IMR-90 (cell line): ENCODE measurements around the gene AKAP12. TPM values are rescaled to one million over a fixed set of nuclear protein-coding genes. Genes with fewer than 3 reads are reported as not detected.

Experiments
- ATAC-seq: fragments of 200-7000 bp; cut with Tn5 transposase; 2 replicates; pipeline ENCODE4 v1.9.1; 2020; ENCODE audit warnings: low read depth, mild to moderate bottlenecking, moderate library complexity
- BruUV-seq: library from RNA; stranded (reverse); fragments of 400-500 nt; replicated peaks from 2 replicates; lab custom pipeline; 2021; lab: Mats Ljungman, UMichigan
- CTCF ChIA-PET: fragments of 300-600 bp; formaldehyde crosslinking; extraction: SDS; loops from one replicate; lab custom pipeline; 2021; ENCODE audit warnings: antibody characterized with exemption; lab: Yijun Ruan, JAX
- POLR2A ChIA-PET: fragments of 300-600 bp; sonication (Branson Sonifier 250); formaldehyde crosslinking; loops from one replicate; lab custom pipeline; 2022; ENCODE audit warnings: antibody characterized with exemption; ENCODE audit not compliant: unreplicated experiment; lab: Charles Lee
- DNase-seq: peaks from one replicate; pipeline ENCODE4 v3.0.0; 2013
- H2AFZ ChIP-seq: replicated peaks from 2 replicates; pipeline ENCODE3; 2013; ENCODE audit warnings: low read length, mild to moderate bottlenecking; ENCODE audit not compliant: poor library complexity
- H2AK5ac ChIP-seq: 2 replicates; pipeline ENCODE4 v1.6.1; 2013; ENCODE audit warnings: low read depth, low read length, inconsistent platforms
- H2AK9ac ChIP-seq: replicated peaks from 2 replicates; pipeline ENCODE3; 2013; ENCODE audit warnings: mild to moderate bottlenecking, low read depth, low read length, moderate library complexity; ENCODE audit not compliant: poor library complexity
- H2BK120ac ChIP-seq: 2 replicates; pipeline ENCODE4 v1.6.1; 2013; ENCODE audit warnings: low read depth, low read length, inconsistent platforms
- H2BK15ac ChIP-seq: 3 replicates; pipeline ENCODE4 v1.6.1; 2013; ENCODE audit warnings: low read depth, low read length, inconsistent platforms
- H2BK20ac ChIP-seq: 2 replicates; pipeline ENCODE4 v1.6.1; 2013; ENCODE audit warnings: low read depth, mild to moderate bottlenecking, inconsistent platforms, low read length, moderate library complexity
- H2BK5ac ChIP-seq: 2 replicates; pipeline ENCODE4 v1.6.1; 2013; ENCODE audit warnings: mild to moderate bottlenecking, low read depth, low read length, inconsistent platforms; ENCODE audit not compliant: poor library complexity, severe bottlenecking
- H3K14ac ChIP-seq: replicated peaks from 2 replicates; pipeline ENCODE4 v1.6.1; 2013; ENCODE audit warnings: low read depth, low read length, inconsistent platforms
- H3K18ac ChIP-seq: 2 replicates; pipeline ENCODE4 v1.6.1; 2013; ENCODE audit warnings: low read depth, low read length, control low read depth
- H3K23ac ChIP-seq: 2 replicates; pipeline ENCODE4 v1.6.1; 2013; ENCODE audit warnings: low read depth, low read length, inconsistent platforms
- H3K27ac ChIP-seq: 2 replicates; pipeline ENCODE4 v1.5.1; 2013; ENCODE audit warnings: mild to moderate bottlenecking, control low read depth, low read length; ENCODE audit not compliant: insufficient read depth
- H3K27me3 ChIP-seq: 2 replicates; pipeline ENCODE4 v1.6.1; 2013; ENCODE audit warnings: low read length; ENCODE audit not compliant: control insufficient read depth, insufficient read depth
- H3K36me3 ChIP-seq: 2 replicates; pipeline ENCODE4 v1.6.1; 2013; ENCODE audit warnings: low read length, mixed read lengths; ENCODE audit not compliant: control insufficient read depth, insufficient read depth
- H3K4ac ChIP-seq: 2 replicates; pipeline ENCODE4 v1.6.1; 2013; ENCODE audit warnings: low read depth, low read length, inconsistent platforms
- H3K4me1 ChIP-seq: 2 replicates; pipeline ENCODE4 v1.6.1; 2013; ENCODE audit warnings: low read length, mixed read lengths; ENCODE audit not compliant: control insufficient read depth, insufficient read depth
- H3K4me2 ChIP-seq: 2 replicates; pipeline ENCODE4 v1.6.1; 2013; ENCODE audit warnings: low read depth, mild to moderate bottlenecking, control low read depth, low read length, moderate library complexity
- H3K4me3 ChIP-seq: 2 replicates; pipeline ENCODE4 v1.5.1; 2013; ENCODE audit warnings: low read depth, mild to moderate bottlenecking, control low read depth, low read length, moderate library complexity; ENCODE audit not compliant: insufficient read depth
- H3K56ac ChIP-seq: 2 replicates; pipeline ENCODE4 v1.6.1; 2013; ENCODE audit warnings: low read length, inconsistent platforms; ENCODE audit not compliant: insufficient read depth; ENCODE audit errors: extremely low read depth
- H3K79me1 ChIP-seq, 2 experiments: 2 replicates each; pipeline ENCODE4 v1.6.1; 2013; ENCODE audit warnings: low read length in 2 of 2, inconsistent platforms in 1 of 2, low read depth in 1 of 2
- H3K9ac ChIP-seq: 2 replicates; pipeline ENCODE4 v1.6.1; 2013; ENCODE audit warnings: low read depth, low read length, control low read depth
- H3K9me1 ChIP-seq: 2 replicates; pipeline ENCODE4 v1.6.1; 2013; ENCODE audit warnings: low read length, inconsistent platforms; ENCODE audit not compliant: insufficient read depth
- H3K9me3 ChIP-seq: 2 replicates; pipeline ENCODE4 v1.6.1; 2013; ENCODE audit warnings: low read length; ENCODE audit not compliant: control insufficient read depth, insufficient read depth
- H4K20me1 ChIP-seq: 2 replicates; pipeline ENCODE4 v1.6.1; 2013; ENCODE audit warnings: low read length, inconsistent platforms; ENCODE audit not compliant: insufficient read depth
- H4K5ac ChIP-seq: 2 replicates; pipeline ENCODE4 v1.6.1; 2013; ENCODE audit warnings: mild to moderate bottlenecking, low read depth, low read length, control low read depth
- H4K8ac ChIP-seq, 2 experiments: 2 replicates each; pipeline ENCODE4 v1.6.1; 2013; ENCODE audit warnings: low read depth in 2 of 2, low read length in 2 of 2, control low read depth in 1 of 2, inconsistent platforms in 1 of 2
- H4K91ac ChIP-seq: 2 replicates; pipeline ENCODE4 v1.6.1; 2013; ENCODE audit warnings: low read depth, low read length, inconsistent platforms; ENCODE audit not compliant: insufficient read depth
- CEBPB ChIP-seq: IDR thresholded peaks from 2 replicates; pipeline ENCODE4 v1.6.1; 2012; ENCODE audit warnings: low read depth, low read length, improper control_type of control experiment
- CHD1 ChIP-seq: IDR thresholded peaks from 2 replicates; pipeline ENCODE4 v1.6.1; 2012; ENCODE audit warnings: low read depth, low read length, improper control_type of control experiment
- FOS ChIP-seq: fragments of 150-350 bp; IDR thresholded peaks from 2 replicates; pipeline ENCODE4 v1.6.1; 2016; ENCODE audit warnings: low read depth, low read length
- MAZ ChIP-seq: IDR thresholded peaks from 2 replicates; pipeline ENCODE4 v1.6.1; 2012; ENCODE audit warnings: low read depth, mild to moderate bottlenecking, low read length, improper control_type of control experiment, moderate library complexity, borderline replicate concordance
- MXI1 ChIP-seq: IDR thresholded peaks from 2 replicates; pipeline ENCODE4 v1.6.1; 2012; ENCODE audit warnings: low read depth, mild to moderate bottlenecking, low read length, moderate library complexity, borderline replicate concordance
- NFE2L2 ChIP-seq: fragments of 150-350 bp; IDR thresholded peaks from 2 replicates; pipeline ENCODE4 v1.6.1; 2016; ENCODE audit warnings: low read depth, mild to moderate bottlenecking, low read length
- POLR2A ChIP-seq: IDR thresholded peaks from 2 replicates; pipeline ENCODE4 v1.6.1; 2012; ENCODE audit warnings: mild to moderate bottlenecking, low read depth, low read length
- RAD21 ChIP-seq: IDR thresholded peaks from 2 replicates; pipeline ENCODE4 v1.6.1; 2012; ENCODE audit warnings: low read length, improper control_type of control experiment
- RCOR1 ChIP-seq: IDR thresholded peaks from 2 replicates; pipeline ENCODE4 v1.6.1; 2012; ENCODE audit warnings: mild to moderate bottlenecking, low read length, improper control_type of control experiment; ENCODE audit not compliant: insufficient replicate concordance
- RFX5 ChIP-seq: IDR thresholded peaks from 2 replicates; pipeline ENCODE4 v1.8.0; 2012; ENCODE audit warnings: low read depth, mild to moderate bottlenecking, low read length, moderate library complexity
- WGBS, 2 experiments: methylation state at CpG; one replicate each; pipeline versions ENCODE4 v1.1.5 to v1.1.7; 2013; ENCODE audit warnings: missing lambda C conversion rate in 2 of 2; ENCODE audit not compliant: insufficient read length in 1 of 2; ENCODE audit errors: extremely low coverage in 2 of 2; 5-methylcytosine and 5-hydroxymethylcytosine counted together
- dilution Hi-C: fragments of 300-500 bp; cut with HindIII; formaldehyde crosslinking; loops from one replicate; pipeline ENCODE4 v1.14.3; 2018; ENCODE audit warnings: low sequenced_read_pairs; ENCODE audit not compliant: unreplicated experiment
- in situ Hi-C: fragments of 300-500 bp; cut with MboI; formaldehyde crosslinking; loops from 3 replicates; pipeline ENCODE4 v1.14.3; 2019; ENCODE audit warnings: low sequenced_read_pairs, inconsistent platforms, mixed read lengths
- intact Hi-C: fragments of 100-400 bp; cut with micrococcal nuclease; formaldehyde crosslinking; loops from 2 replicates; pipeline ENCODE4 v1.10.0; 2022
- polyA plus RNA-seq, 3 experiments: library from polyadenylated mRNA; depleted of rRNA; stranded (reverse); fragments of >200 nt; gene quantifications; 2 replicates each; pipeline ENCODE4 v1.2.3, GENCODE V29; 2012; ENCODE audit warnings: low replicate concordance in 1 of 3
- total RNA-seq: library from RNA; depleted of rRNA; stranded (reverse); fragments of >200 nt; gene quantifications from 2 replicates; pipeline ENCODE4 v1.2.3, GENCODE V29; 2012
- TF ChIP-seq, protein P1 (sequence below): fragments of 150-350 bp; IDR thresholded peaks from 2 replicates; pipeline ENCODE4 v1.6.1; 2016; ENCODE audit warnings: low read depth, mild to moderate bottlenecking, low read length, moderate library complexity, borderline replicate concordance
- TF ChIP-seq, protein P2 (sequence below): fragments of 150-350 bp; IDR thresholded peaks from 2 replicates; pipeline ENCODE4 v1.6.1; 2017; ENCODE audit warnings: mild to moderate bottlenecking, antibody characterized with exemption, low read length, low read depth
- TF ChIP-seq, protein P3 (sequence below): conservative IDR thresholded peaks from 2 replicates; pipeline ENCODE4 v1.5.1; 2012; ENCODE audit warnings: mild to moderate bottlenecking, low read depth, low read length, improper control_type of control experiment

The AKAP12 gene
- total and polyA plus RNA-seq, 2 of the 4 experiments (the other 2 are of a cell fraction), result 56.0 to 118 TPM

DNA sequence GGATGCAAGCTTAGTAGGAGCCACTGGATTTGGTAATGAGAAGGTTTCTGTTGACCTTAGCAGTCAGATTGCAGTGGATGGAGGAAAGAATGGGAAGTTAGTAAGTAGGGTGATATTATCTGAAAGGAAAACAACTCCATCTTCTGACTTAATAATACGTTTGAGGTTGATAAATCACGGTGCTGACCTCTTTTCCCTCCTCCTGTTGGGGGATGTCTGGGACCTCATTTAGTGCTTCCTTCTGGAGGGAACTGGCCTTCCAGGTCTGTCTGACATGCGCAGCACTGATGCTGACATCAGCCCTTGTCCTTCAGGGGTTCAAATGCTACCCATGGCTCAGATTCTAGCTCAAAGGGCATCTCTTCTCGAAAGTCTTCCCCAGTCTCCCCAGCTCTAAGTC is 48.2 kb upstream of the AKAP12 start:
- H4K5ac ChIP-seq, result no peak overlapping the region
- no peak overlapping the region for H3K27ac ChIP-seq
- H3K9ac ChIP-seq, result no peak overlapping the region
- no peak overlapping the region for H4K91ac ChIP-seq
- no peak for TF ChIP-seq RFX5
- no peak for TF ChIP-seq NFE2L2
- TF ChIP-seq, protein P1, sequence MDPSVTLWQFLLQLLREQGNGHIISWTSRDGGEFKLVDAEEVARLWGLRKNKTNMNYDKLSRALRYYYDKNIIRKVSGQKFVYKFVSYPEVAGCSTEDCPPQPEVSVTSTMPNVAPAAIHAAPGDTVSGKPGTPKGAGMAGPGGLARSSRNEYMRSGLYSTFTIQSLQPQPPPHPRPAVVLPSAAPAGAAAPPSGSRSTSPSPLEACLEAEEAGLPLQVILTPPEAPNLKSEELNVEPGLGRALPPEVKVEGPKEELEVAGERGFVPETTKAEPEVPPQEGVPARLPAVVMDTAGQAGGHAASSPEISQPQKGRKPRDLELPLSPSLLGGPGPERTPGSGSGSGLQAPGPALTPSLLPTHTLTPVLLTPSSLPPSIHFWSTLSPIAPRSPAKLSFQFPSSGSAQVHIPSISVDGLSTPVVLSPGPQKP, result no peak
- no peak for TF ChIP-seq CEBPB
- TF ChIP-seq RCOR1, result no peak
- no peak for TF ChIP-seq MXI1
- no peak for TF ChIP-seq FOS
- no peak for TF ChIP-seq POLR2A
- TF ChIP-seq, protein P2, sequence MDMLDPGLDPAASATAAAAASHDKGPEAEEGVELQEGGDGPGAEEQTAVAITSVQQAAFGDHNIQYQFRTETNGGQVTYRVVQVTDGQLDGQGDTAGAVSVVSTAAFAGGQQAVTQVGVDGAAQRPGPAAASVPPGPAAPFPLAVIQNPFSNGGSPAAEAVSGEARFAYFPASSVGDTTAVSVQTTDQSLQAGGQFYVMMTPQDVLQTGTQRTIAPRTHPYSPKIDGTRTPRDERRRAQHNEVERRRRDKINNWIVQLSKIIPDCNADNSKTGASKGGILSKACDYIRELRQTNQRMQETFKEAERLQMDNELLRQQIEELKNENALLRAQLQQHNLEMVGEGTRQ, result no peak
- TF ChIP-seq RAD21, result no peak
- no peak for TF ChIP-seq CHD1
- TF ChIP-seq, protein P3, sequence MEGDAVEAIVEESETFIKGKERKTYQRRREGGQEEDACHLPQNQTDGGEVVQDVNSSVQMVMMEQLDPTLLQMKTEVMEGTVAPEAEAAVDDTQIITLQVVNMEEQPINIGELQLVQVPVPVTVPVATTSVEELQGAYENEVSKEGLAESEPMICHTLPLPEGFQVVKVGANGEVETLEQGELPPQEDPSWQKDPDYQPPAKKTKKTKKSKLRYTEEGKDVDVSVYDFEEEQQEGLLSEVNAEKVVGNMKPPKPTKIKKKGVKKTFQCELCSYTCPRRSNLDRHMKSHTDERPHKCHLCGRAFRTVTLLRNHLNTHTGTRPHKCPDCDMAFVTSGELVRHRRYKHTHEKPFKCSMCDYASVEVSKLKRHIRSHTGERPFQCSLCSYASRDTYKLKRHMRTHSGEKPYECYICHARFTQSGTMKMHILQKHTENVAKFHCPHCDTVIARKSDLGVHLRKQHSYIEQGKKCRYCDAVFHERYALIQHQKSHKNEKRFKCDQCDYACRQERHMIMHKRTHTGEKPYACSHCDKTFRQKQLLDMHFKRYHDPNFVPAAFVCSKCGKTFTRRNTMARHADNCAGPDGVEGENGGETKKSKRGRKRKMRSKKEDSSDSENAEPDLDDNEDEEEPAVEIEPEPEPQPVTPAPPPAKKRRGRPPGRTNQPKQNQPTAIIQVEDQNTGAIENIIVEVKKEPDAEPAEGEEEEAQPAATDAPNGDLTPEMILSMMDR, result no peak
- TF ChIP-seq MAZ, result no peak
- no peak overlapping the region for H2BK5ac ChIP-seq
- no peak overlapping the region for H3K23ac ChIP-seq
- WGBS, 2 experiments, result 60% methylated on average over 1 of the region's 4 CpGs; no CpG with 5 or more reads in 1 of the 2 experiments
- no peak overlapping the region for H2AK9ac ChIP-seq
- dilution Hi-C loops, result no loop called here
- peaks cover 2% of the 10 kb centered on the region; the same call in 1 of the 2 replicates for H3K9me3 ChIP-seq
- no peak for ATAC-seq
- H2AFZ ChIP-seq, result no peak overlapping the region
- no peaks in the 10 kb centered on the region for H3K79me1 ChIP-seq
- no peaks in the 10 kb centered on the region for H4K20me1 ChIP-seq
- in situ Hi-C loops, result no loop called here
- H3K4ac ChIP-seq, result no peak overlapping the region
- no peak for DNase-seq
- no peak overlapping the region for H3K56ac ChIP-seq
- no peak overlapping the region for H2BK20ac ChIP-seq
- H3K4me2 ChIP-seq, result no peak overlapping the region
- H4K8ac ChIP-seq, result no peak overlapping the region
- 0 out of 2 replicates have a peak, but pooled peaks cover under 1% of the 10 kb centered on the region for H3K27me3 ChIP-seq
- no peaks in the 10 kb centered on the region for H3K36me3 ChIP-seq
- peaks cover 4% of the 10 kb centered on the region; the same call in 1 of the 2 replicates for H3K4me1 ChIP-seq
- ChIA-PET POLR2A (no interaction called here), CTCF (no interaction called here)
- H2AK5ac ChIP-seq, result no peak overlapping the region
- H3K18ac ChIP-seq, result no peak overlapping the region
- intact Hi-C loops, result no loop called here
- no TSS peak for BruUV-seq
- no peak overlapping the region for H3K14ac ChIP-seq
- no peak overlapping the region for H2BK120ac ChIP-seq
- no peaks in the 10 kb centered on the region for H3K9me1 ChIP-seq
- H2BK15ac ChIP-seq, result no peak overlapping the region
- H3K4me3 ChIP-seq, result no peak overlapping the region
